Measurements from ENCODE around the gene NKX2-3.

The NKX2-3 gene

DNA sequence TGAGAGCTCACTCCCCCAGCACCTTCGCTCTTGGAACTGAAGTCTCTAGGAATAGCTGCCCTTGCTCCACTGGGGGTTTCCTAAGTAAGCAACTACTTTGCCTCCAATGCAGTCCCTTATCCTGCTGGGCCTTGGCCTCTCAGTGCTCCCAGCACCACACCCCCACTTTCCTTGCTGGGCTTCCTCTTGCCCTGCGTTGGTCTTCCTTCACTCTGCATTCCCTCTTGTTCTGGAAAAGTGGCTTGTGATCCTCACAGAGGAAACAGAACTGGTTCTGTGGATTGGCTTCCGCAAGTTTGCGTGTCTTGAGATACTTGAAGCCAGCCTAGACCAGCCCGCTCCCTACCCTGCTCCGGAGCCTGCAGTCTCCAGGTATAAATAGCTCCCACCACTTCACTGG lies 6.4 kb downstream of the NKX2-3 start:
- no peak for DNase-seq

- DNase-seq = no peak
Measured at GRCh38 chr10:99539820-99540219, 7.1 kb downstream of the NKX2-3 start.

DNA sequence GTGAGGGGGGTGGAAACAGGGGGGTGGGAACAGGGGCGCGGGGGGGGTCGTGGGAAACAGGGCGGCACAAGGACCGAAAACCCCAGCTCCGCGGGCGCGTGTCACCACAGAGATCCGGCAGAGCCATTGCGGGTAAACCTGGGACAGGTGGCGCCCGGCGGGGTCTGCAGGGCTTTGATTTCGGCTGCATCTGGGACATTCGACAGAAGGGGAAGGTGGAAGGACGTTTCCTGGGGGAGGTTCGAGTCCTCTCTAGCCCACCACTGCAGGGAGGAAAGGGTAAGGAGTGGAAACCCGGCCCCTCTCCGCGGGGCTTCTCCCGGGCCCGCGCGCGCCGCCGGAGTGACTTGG lies 7.5 kb downstream of the NKX2-3 start:
- DNase-seq = no peak

- no peak for DNase-seq
Measured at GRCh38 chr10:99540657-99541531, 8.2 kb downstream of the NKX2-3 start.

- DNase-seq = no peak
Measured at GRCh38 chr10:99544322-99544721, 11.6 kb downstream of the NKX2-3 start.

GRCh38 chr10:99548041-99548530 lies 15.3 kb downstream of the NKX2-3 start:
- no peak for DNase-seq

- peak; percentile 28 for DNase-seq
Measured at GRCh38 chr10:99551158-99551557, 18.4 kb downstream of the NKX2-3 start.

GRCh38 chr10:99551616-99552015 lies 18.9 kb downstream of the NKX2-3 start:
- no peak for DNase-seq

DNA sequence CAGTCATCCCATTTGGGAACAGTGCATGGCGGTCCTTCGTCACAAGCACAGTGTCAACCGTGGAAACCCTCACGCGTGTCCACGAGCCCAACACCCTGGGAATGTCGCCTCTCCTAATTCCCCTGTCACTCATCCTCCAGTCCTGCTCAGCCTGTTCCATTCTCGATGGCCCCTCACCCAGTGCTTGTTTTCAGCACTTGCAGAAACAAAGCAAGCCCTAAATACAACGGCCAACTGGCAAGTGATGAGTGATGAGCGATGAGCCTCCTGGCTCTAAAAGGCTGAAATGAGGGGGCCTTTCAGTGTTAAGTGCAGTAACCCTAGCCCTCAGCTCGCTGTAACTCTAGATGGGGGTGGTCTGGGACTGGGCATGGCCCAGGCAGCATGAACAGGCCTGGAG lies 22.6 kb downstream of the NKX2-3 start:
- DNase-seq = no peak

DNA sequence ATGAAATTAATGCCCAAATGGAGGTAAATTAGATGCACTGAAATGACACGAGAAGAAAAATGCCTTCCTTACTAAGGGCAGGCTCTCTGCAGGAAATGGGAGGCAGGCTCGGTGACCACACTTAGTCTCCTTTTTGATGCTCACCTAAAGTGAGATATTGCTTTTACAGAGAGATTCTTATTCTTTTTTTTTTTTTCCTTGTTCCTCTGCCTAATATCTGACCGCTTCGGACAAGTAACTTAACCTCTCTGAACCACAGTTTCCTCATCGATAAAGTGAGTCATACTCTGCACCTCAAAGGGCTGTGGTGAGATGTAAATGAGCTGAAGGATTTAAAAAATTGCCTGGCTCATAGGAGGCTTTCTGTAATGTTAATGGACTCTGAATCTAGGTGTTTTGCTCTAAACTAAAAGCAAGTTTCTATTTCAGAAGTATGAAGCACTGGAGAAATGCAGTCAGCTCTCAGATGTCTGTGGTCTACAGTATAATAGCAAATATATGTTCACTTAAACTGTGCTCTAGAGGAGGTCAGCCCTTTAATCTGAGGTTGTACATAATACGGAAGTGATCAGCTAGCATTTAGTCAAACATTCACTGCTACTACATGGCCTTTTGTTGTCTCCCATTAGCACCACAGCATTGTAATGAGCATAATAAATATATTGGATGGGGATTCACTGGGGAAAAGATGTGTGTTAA lies 23.2 kb downstream of the NKX2-3 start:
- peak; percentile 58 for DNase-seq

GRCh38 chr10:99557044-99557443 lies 24.3 kb downstream of the NKX2-3 start:
- no peak for DNase-seq

DNA sequence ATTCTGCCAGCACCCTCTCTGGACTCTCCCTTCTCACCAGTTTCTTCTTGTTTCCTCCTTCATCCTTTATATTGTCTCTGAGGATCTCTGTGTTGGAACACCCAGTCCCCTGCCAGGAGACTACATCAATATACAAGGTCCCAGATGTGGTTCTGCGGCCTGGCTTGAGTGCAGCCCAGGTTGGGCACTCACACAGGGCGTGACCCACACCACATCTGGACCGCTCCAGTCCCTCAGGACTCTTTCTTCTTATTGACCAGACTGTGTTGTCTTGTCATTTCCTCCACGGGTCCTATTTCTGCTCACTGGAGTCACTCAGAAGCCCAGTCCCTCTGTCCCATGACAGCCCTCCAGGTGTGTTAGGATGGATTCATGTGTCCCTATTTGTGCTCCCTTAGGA lies 26.0 kb downstream of the NKX2-3 start:
- DNase-seq = no peak

DNA sequence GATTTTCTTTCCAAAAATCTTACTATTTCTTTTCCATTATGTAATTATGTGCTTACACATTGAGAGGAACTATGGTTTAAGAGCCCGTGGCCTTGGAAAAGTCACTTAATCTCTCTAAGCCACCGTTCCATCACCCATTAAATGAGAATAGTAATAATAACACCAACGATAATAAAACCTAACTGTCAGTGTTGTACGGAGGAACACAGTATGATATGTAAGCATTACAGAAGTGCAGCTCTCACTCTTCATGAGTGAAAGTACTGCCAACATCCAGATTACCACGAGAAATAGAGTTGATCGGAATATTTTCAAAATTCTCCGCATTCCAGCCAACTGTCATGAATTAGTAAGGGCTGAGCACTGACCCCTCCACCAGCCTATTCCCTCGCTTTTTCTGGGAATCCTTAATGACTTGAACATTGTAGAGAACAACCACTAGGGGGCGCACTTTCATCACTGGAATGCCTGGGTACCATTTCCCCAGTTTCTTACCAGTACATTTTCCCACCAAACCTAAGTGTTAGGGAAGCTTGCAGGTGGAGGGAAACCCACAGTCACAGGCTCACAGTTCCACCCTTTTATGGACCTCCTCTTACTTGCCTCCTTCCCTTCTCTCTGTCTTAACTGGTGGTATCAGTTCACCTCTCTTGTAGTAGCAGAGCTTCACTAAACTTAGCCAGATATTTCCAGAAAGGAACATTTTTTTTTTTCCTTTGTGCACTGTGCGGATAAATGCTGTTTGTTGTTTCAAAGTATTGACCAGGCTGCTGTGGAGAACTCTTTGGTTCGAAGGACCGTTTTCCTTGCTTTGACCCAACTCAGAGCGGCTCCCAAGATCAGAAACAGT lies 27.8 kb downstream of the NKX2-3 start:
- DNase-seq = peak; percentile 44

DNA sequence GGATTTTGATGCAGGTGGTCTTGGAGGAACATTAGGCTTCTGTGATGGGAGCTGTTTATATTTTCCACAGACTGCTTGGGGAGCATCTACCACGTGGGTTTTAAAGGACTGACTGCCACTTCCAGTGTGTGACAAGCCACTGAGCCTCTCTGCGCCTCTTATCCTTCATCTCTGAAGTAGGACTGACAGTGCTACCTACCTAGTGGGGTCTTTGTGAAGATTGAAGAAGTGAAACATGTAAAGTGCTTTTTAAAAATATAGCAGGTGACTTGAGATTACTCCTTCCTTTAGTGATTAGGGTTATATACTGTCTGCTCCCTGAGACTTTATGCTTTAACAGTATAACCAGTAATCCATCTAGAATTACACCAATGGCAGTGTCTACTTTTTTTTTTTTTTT lies 29.9 kb downstream of the NKX2-3 start:
- DNase-seq = no peak

GRCh38 chr10:99564361-99564760 lies 31.6 kb downstream of the NKX2-3 start:
- DNase-seq = no peak

DNA sequence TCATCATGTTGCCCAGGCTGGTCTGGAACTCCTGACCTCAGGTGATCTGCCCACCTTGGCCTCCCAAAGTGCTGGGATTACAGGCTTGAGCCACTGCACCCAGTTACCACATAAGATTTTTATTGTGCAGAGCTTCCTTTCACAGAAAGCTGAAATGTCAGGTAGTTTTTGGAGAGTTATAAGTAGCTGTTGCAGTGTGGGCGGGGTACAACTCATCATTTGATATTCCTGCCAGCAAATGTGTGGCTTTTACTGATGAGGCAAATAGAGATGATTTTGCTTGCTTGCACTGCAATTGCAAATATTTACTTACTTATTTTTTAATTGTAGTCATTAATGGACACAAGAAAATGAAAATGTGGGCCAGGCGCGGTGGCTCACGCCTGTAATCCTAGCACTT lies 32.4 kb downstream of the NKX2-3 start:
- no peak for DNase-seq

GRCh38 chr10:99569253-99569939 lies 36.7 kb downstream of the NKX2-3 start:
- no peak for DNase-seq

DNA sequence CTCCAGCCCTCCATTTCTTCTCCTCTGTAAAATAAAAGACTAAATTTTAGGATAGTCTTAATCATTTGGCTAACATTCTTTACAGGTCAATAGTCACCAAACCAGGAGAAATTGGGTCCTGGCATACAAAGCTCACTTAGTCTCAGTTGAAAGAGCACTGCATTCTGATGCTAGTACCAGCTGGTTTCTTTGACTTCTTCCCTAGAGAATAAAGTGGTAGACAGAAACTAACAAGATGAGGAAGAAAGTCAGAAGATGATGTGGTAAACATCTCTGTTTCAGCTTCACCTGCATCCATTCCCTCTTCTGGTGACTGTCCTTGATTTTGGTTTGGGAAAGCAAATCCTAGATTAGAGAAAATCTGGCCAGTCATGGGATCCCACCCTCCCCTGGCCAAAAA lies 37.2 kb downstream of the NKX2-3 start:
- no peak for DNase-seq

DNA sequence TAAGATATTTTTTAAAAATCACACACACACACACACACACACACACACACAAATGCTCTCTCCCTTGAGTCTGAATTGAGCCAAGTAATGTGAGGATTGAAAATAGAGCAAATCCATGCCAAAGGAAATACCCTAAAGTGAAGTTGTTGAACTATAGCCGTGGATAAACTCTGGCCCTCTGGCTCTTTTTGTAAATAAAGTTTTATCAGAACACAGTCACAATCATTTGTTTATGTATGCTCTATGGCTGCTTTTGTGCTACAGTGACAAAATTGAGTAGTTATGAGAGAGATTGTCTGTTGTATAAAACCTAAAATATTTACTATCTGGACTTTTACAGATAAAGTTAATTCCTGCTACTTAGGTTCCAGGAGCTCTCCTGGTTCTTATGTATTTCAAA lies 39.1 kb downstream of the NKX2-3 start:
- DNase-seq = no peak

DNA sequence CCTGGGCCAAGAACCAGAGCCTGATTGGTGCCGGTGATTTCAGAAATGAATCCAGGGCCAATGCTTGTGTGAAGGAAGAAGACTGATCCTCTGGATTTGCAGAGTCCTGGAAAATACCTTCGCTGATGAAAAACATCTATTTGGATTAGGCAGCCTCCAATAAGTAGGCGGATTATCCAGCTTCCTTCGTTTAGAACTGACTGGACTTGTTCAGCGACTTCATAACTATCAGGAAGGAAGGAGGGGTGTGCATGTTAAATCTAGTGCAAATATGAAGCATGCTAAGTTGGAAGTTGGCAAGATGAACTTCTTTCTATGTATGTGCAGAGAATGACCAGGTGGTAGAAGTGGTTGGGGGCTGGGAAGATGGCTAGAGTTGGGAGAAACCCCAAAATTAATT lies 41.0 kb downstream of the NKX2-3 start:
- DNase-seq = no peak

- DNase-seq = no peak
Measured at GRCh38 chr10:99579971-99580370, 47.2 kb downstream of the NKX2-3 start.

DNA sequence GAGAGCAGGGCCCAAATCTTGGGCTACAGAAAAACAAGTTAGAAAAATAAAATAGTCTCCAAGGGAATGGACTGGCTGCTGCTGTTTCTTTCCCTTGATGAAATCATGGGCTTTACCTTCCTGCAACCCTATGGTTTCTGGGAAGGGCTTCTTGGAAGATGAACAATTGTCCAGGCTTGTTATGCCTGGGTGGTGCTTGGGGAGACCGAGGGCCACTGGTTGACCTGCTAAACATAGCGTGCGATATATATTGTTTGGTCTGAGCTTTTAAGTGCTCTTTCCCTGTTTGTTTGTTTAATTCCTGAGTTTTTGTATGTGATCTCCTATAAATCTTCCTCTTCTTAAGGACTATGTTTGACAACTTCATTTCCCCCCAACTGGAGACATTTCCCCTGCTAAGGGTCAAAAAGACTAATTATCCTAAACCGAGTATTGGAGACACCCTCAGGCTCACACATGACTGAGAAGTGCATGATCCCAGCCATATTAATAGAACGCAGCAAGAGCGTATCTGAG lies 49.6 kb downstream of the NKX2-3 start:
- DNase-seq = no peak

- no peak for DNase-seq
Measured at GRCh38 chr10:99583687-99584086, 50.9 kb downstream of the NKX2-3 start.

All from MV-4-11 (cell line).